Hepatocyte (in vitro differentiated cells): Measurements from ENCODE around the gene RFFL.

Source experiments
- EZH2 ChIP-seq: fragments of 200-600 bp; sonication (generic); IDR thresholded peaks from 2 replicates; pipeline ENCODE4 v1.6.1; 2016; ENCODE audit warnings: antibody characterized with exemption, mild to moderate bottlenecking, borderline replicate concordance
- EZH2phosphoT487 ChIP-seq: fragments of 200-600 bp; sonication (generic); IDR thresholded peaks from one replicate; pipeline ENCODE4 v1.6.1; 2018; ENCODE audit warnings: antibody characterized with exemption, mild to moderate bottlenecking, low read depth, moderate library complexity; ENCODE audit not compliant: unreplicated experiment, severe bottlenecking
- TF ChIP-seq, protein P1 (sequence below): fragments of 200-600 bp; sonication (generic); IDR thresholded peaks from 2 replicates; pipeline ENCODE4 v1.5.1; 2016; ENCODE audit warnings: antibody characterized with exemption, mild to moderate bottlenecking; ENCODE audit not compliant: poor library complexity

DNA sequence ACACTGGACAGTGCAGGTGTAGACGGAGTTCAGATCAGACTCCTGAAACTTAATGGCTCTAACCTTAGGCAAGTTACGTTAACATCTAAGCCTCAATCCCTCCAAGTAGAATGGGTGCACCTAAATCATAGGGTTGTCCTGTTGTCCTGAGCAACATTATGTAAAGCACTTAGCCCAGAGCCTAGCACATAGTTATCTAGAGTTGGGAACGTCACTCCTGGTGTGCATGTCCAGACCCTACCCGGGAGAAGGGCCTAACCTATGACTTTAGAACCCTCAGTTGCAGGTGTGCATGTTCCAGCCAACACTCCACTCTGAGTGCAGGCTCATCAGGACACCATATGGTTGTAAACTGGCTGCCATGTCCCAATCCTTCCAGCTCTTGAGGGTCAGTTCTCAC lies 57.2 kb downstream of the RFFL start:
- TF ChIP-seq, protein P1, sequence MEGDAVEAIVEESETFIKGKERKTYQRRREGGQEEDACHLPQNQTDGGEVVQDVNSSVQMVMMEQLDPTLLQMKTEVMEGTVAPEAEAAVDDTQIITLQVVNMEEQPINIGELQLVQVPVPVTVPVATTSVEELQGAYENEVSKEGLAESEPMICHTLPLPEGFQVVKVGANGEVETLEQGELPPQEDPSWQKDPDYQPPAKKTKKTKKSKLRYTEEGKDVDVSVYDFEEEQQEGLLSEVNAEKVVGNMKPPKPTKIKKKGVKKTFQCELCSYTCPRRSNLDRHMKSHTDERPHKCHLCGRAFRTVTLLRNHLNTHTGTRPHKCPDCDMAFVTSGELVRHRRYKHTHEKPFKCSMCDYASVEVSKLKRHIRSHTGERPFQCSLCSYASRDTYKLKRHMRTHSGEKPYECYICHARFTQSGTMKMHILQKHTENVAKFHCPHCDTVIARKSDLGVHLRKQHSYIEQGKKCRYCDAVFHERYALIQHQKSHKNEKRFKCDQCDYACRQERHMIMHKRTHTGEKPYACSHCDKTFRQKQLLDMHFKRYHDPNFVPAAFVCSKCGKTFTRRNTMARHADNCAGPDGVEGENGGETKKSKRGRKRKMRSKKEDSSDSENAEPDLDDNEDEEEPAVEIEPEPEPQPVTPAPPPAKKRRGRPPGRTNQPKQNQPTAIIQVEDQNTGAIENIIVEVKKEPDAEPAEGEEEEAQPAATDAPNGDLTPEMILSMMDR: no peak
- TF ChIP-seq EZH2phosphoT487: no peak
- TF ChIP-seq EZH2: no peak
